Measurements from ENCODE around the gene CAPN5. TPM values are rescaled to one million over a fixed set of nuclear protein-coding genes. Genes with fewer than 3 reads are reported as not detected.

CAPN5 gene
- polyA plus RNA-seq, 3 donors = 0.28 to 0.83 (median 0.62) TPM

- Mint-ChIP-seq H3K36me3 (no peaks in the 10 kb centered on the region), H3K9me3 (peaks cover 2 to 14% (median 10%) of the 10 kb centered on the region in 7 donors), H3K27ac (no peak overlapping the region), H3K4me1 (peaks cover 12% of the 10 kb centered on the region), H3K4me3 (no peak overlapping the region), H3K27me3 (ENCODE audit: low read depth in 3 of 3) (peaks cover 17 to 25% (median 19%) of the 10 kb centered on the region in 3 donors)
- H3K27ac ChIP-seq (ENCODE audit: low read depth in 1 of 2, low read length in 2 of 2) = no peak overlapping the region
- TF ChIP-seq, protein P1, sequence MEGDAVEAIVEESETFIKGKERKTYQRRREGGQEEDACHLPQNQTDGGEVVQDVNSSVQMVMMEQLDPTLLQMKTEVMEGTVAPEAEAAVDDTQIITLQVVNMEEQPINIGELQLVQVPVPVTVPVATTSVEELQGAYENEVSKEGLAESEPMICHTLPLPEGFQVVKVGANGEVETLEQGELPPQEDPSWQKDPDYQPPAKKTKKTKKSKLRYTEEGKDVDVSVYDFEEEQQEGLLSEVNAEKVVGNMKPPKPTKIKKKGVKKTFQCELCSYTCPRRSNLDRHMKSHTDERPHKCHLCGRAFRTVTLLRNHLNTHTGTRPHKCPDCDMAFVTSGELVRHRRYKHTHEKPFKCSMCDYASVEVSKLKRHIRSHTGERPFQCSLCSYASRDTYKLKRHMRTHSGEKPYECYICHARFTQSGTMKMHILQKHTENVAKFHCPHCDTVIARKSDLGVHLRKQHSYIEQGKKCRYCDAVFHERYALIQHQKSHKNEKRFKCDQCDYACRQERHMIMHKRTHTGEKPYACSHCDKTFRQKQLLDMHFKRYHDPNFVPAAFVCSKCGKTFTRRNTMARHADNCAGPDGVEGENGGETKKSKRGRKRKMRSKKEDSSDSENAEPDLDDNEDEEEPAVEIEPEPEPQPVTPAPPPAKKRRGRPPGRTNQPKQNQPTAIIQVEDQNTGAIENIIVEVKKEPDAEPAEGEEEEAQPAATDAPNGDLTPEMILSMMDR (IDR thresholded peaks at IDR 0.05) = no peak
- H3K4me3 ChIP-seq (replicated peaks in 1 of 3; ENCODE audit: low read depth in 2 of 3, low read length in 3 of 3) = no peak overlapping the region
- H3K9me3 ChIP-seq (replicated peaks in 1 of 2; ENCODE audit: control insufficient read depth in 1 of 2, insufficient read depth in 1 of 2, low read length in 2 of 2) = peaks cover 4 to 5% of the 10 kb centered on the region in 2 donors
- intact Hi-C loops (cut with micrococcal nuclease) = no loop called here
- no peak overlapping the region for H2AFZ ChIP-seq (ENCODE audit: insufficient read depth, low read depth, low read length, poor library complexity, severe bottlenecking)
- no peak for DNase-seq
- peaks cover 13 to 18% of the 10 kb centered on the region in 2 donors for H3K4me1 ChIP-seq (ENCODE audit: control insufficient read depth in 1 of 2, insufficient read depth in 2 of 2, low read length in 2 of 2)
- H3K79me2 ChIP-seq (ENCODE audit: insufficient read depth, low read length) = no peaks in the 10 kb centered on the region
- 100% methylated on average over 1 of the region's 4 CpGs for WGBS (ENCODE audit: insufficient coverage)
- no peaks in the 10 kb centered on the region for H4K20me1 ChIP-seq (ENCODE audit: insufficient read depth, low read length)
- H3K9ac ChIP-seq (ENCODE audit: insufficient read depth, low read length, poor library complexity, severe bottlenecking) = no peak overlapping the region
- H3K4me2 ChIP-seq (replicated peaks; ENCODE audit: extremely low read depth, low read length, poor library complexity, severe bottlenecking) = no peak overlapping the region
- no peaks in the 10 kb centered on the region for H3K36me3 ChIP-seq (replicated peaks in 1 of 2; ENCODE audit: control insufficient read depth in 1 of 2, insufficient read depth in 2 of 2, low read length in 2 of 2)
- H3K27me3 ChIP-seq (ENCODE audit: control insufficient read depth in 2 of 2, insufficient read depth in 2 of 2, low read length in 2 of 2) = peaks cover 0 to 10% of the 10 kb centered on the region in 2 donors
Observed at GRCh38 chr11:77063861-77064260, 2.9 kb upstream of the CAPN5 start.

DNA sequence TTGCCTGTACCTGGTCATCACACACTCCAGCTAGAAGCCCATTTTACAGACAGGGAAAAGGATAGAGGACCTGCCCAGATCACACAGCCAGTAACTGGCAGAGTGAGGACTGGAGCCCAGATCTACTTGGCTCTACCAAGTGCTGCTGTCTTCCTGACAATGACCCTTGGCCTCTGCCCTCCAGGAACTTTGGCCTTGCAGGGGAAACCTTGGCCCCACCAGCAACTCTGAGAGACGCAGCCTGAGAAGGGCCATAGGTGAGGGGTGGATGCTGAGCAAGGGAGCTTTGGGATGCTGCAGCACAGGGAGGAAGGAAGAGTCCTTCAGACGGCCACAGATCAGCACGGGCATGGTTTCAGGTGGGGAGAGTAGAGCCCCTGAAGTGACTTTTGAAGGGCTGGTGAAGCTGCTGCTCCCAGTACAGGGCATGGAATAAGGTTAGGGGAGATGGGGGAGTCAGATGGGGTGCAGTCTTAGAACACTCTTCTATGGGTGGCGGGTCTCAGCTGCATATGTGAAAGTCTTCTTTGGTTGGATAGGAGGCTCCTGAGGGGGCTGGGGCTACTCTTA is 2.0 kb upstream of the CAPN5 start:
- intact Hi-C loops (cut with micrococcal nuclease) = no loop called here
- no peaks in the 10 kb centered on the region for H3K36me3 ChIP-seq (replicated peaks in 1 of 2; ENCODE audit: control insufficient read depth in 1 of 2, insufficient read depth in 2 of 2, low read length in 2 of 2)
- no peak overlapping the region for H3K27ac ChIP-seq (ENCODE audit: low read depth in 1 of 2, low read length in 2 of 2)
- no peaks in the 10 kb centered on the region for H3K36me3 Mint-ChIP-seq
- H3K9me3 ChIP-seq (replicated peaks in 1 of 2; ENCODE audit: control insufficient read depth in 1 of 2, insufficient read depth in 1 of 2, low read length in 2 of 2) = peaks cover 4 to 5% of the 10 kb centered on the region in 2 donors
- no peak overlapping the region for H3K9ac ChIP-seq (ENCODE audit: insufficient read depth, low read length, poor library complexity, severe bottlenecking)
- no peaks in the 10 kb centered on the region for H3K79me2 ChIP-seq (ENCODE audit: insufficient read depth, low read length)
- no peak overlapping the region for H3K4me3 ChIP-seq (replicated peaks in 1 of 3; ENCODE audit: low read depth in 2 of 3, low read length in 3 of 3)
- no peaks in the 10 kb centered on the region for H4K20me1 ChIP-seq (ENCODE audit: insufficient read depth, low read length)
- no peak overlapping the region for H3K4me2 ChIP-seq (replicated peaks; ENCODE audit: extremely low read depth, low read length, poor library complexity, severe bottlenecking)
- no peak overlapping the region for H2AFZ ChIP-seq (ENCODE audit: insufficient read depth, low read depth, low read length, poor library complexity, severe bottlenecking)
- DNase-seq = no peak
- H3K4me1 ChIP-seq (ENCODE audit: control insufficient read depth in 1 of 2, insufficient read depth in 2 of 2, low read length in 2 of 2) = peaks cover 13 to 18% of the 10 kb centered on the region in 2 donors
- H3K27ac Mint-ChIP-seq = no peak overlapping the region
- H3K27me3 Mint-ChIP-seq (ENCODE audit: low read depth in 3 of 3) = peaks cover 18 to 26% (median 19%) of the 10 kb centered on the region in 3 donors
- H3K27me3 ChIP-seq (ENCODE audit: control insufficient read depth in 2 of 2, insufficient read depth in 2 of 2, low read length in 2 of 2) = peaks cover 0 to 10% of the 10 kb centered on the region in 2 donors
- no peak overlapping the region for H3K4me3 Mint-ChIP-seq
- peaks cover 2 to 14% (median 9%) of the 10 kb centered on the region in 7 donors for H3K9me3 Mint-ChIP-seq
- TF ChIP-seq, protein P1 (IDR thresholded peaks at IDR 0.05) = no peak
- 96% methylated on average over 4 of the region's 4 CpGs for WGBS (ENCODE audit: insufficient coverage)
- peaks cover 12% of the 10 kb centered on the region for H3K4me1 Mint-ChIP-seq
